MM.1S (cell line): Measurements from ENCODE around the gene MTHFD1L.
"Not testable (repeated sequence)": the region's sequence is repeated elsewhere in the genome, so short reads cannot be mapped to it uniquely, and the experiment has no call there.

Experiments used
- DNase-seq: peaks from one replicate; pipeline ENCODE4 v3.0.0-alpha.2; 2015
- H2AFZ ChIP-seq: fragments of 300-600 bp; sonication (generic); 2 replicates; pipeline ENCODE4 v1.6.0; 2016; ENCODE audit warnings: antibody characterized with exemption, low read length
- H3F3A ChIP-seq: fragments of 300-600 bp; sonication (generic); 2 replicates; pipeline ENCODE4 v1.6.1; 2016; ENCODE audit warnings: mild to moderate bottlenecking, antibody characterized with exemption, low read length, moderate library complexity, mixed read lengths; ENCODE audit not compliant: insufficient read depth
- H3K27ac ChIP-seq: fragments of 300-600 bp; sonication (generic); 2 replicates; pipeline ENCODE4 v1.5.1; 2016; ENCODE audit warnings: mild to moderate bottlenecking, low read length
- H3K27me3 ChIP-seq: fragments of 300-600 bp; sonication (generic); replicated peaks from 2 replicates; pipeline ENCODE4 v1.6.0; 2016; ENCODE audit warnings: low read length; ENCODE audit not compliant: insufficient read depth
- H3K36me3 ChIP-seq: fragments of 300-600 bp; sonication (generic); replicated peaks from 2 replicates; pipeline ENCODE4 v1.6.1; 2016; ENCODE audit warnings: mild to moderate bottlenecking, low read length, mixed read lengths; ENCODE audit not compliant: insufficient read depth
- H3K4me1 ChIP-seq: fragments of 300-600 bp; sonication (generic); 2 replicates; pipeline ENCODE4 v1.6.1; 2016; ENCODE audit warnings: low read length, mixed read lengths
- H3K4me2 ChIP-seq: fragments of 300-600 bp; sonication (generic); 2 replicates; pipeline ENCODE4 v1.6.0; 2016; ENCODE audit warnings: low read depth, low read length
- H3K4me3 ChIP-seq: fragments of 300-600 bp; sonication (generic); 2 replicates; pipeline ENCODE4 v1.5.1; 2016; ENCODE audit warnings: low read length, mixed read lengths
- H3K79me2 ChIP-seq: fragments of 300-600 bp; sonication (generic); 2 replicates; pipeline ENCODE4 v1.6.1; 2016; ENCODE audit warnings: mixed run types, low read length, mixed read lengths
- H3K9ac ChIP-seq: fragments of 300-600 bp; sonication (generic); 2 replicates; pipeline ENCODE4 v1.6.1; 2016; ENCODE audit warnings: low read length, mixed read lengths
- H3K9me2 ChIP-seq: fragments of 300-600 bp; sonication (generic); replicated peaks from 2 replicates; pipeline ENCODE4 v1.6.1; 2016; ENCODE audit warnings: mild to moderate bottlenecking, low read length, mixed read lengths; ENCODE audit not compliant: insufficient read depth
- H3K9me3 ChIP-seq: fragments of 300-600 bp; sonication (generic); replicated peaks from 2 replicates; pipeline ENCODE4 v1.6.1; 2016; ENCODE audit warnings: mild to moderate bottlenecking, low read length, mixed read lengths; ENCODE audit not compliant: insufficient read depth
- H4K20me1 ChIP-seq: fragments of 300-600 bp; sonication (generic); 2 replicates; pipeline ENCODE4 v1.6.1; 2016; ENCODE audit warnings: mild to moderate bottlenecking, low read length, moderate library complexity, mixed read lengths; ENCODE audit not compliant: insufficient read depth
- EZH2 ChIP-seq: fragments of 300-600 bp; sonication (generic); optimal IDR thresholded peaks from 2 replicates; pipeline ENCODE3; 2017; ENCODE audit warnings: low read depth, mild to moderate bottlenecking, antibody characterized with exemption, low read length, mixed read lengths
- EZH2phosphoT487 ChIP-seq: fragments of 300-600 bp; sonication (generic); IDR thresholded peaks from 2 replicates; pipeline ENCODE4 v1.6.1; 2018; ENCODE audit warnings: antibody characterized with exemption, low read length
- TF ChIP-seq, protein P1 (sequence below): fragments of 300-600 bp; sonication (generic); IDR thresholded peaks from 2 replicates; pipeline ENCODE4 v1.5.1; 2016; ENCODE audit warnings: antibody characterized with exemption, low read length, mixed read lengths

Gene MTHFD1L

GRCh38 chr6:151113641-151114040 is 248.1 kb downstream of the MTHFD1L start:
- TF ChIP-seq EZH2, result no peak

GRCh38 chr6:151118461-151119123 is 253.1 kb downstream of the MTHFD1L start:
- no peaks in the 10 kb centered on the region for H3K27me3 ChIP-seq
- no peaks in the 10 kb centered on the region for H3K79me2 ChIP-seq
- H3K27ac ChIP-seq, result no peak overlapping the region
- H3K4me3 ChIP-seq, result no peak overlapping the region
- H3K9ac ChIP-seq, result no peak overlapping the region
- H3K36me3 ChIP-seq, result no peaks in the 10 kb centered on the region
- H3K4me2 ChIP-seq, result no peak overlapping the region
- H3F3A ChIP-seq, result no peaks in the 10 kb centered on the region
- no peak for TF ChIP-seq EZH2phosphoT487
- TF ChIP-seq, protein P1, sequence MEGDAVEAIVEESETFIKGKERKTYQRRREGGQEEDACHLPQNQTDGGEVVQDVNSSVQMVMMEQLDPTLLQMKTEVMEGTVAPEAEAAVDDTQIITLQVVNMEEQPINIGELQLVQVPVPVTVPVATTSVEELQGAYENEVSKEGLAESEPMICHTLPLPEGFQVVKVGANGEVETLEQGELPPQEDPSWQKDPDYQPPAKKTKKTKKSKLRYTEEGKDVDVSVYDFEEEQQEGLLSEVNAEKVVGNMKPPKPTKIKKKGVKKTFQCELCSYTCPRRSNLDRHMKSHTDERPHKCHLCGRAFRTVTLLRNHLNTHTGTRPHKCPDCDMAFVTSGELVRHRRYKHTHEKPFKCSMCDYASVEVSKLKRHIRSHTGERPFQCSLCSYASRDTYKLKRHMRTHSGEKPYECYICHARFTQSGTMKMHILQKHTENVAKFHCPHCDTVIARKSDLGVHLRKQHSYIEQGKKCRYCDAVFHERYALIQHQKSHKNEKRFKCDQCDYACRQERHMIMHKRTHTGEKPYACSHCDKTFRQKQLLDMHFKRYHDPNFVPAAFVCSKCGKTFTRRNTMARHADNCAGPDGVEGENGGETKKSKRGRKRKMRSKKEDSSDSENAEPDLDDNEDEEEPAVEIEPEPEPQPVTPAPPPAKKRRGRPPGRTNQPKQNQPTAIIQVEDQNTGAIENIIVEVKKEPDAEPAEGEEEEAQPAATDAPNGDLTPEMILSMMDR, result no peak
- no peak for TF ChIP-seq EZH2
- no peak overlapping the region for H2AFZ ChIP-seq
- H4K20me1 ChIP-seq, result no peaks in the 10 kb centered on the region
- no peak for DNase-seq
- H3K4me1 ChIP-seq, result no peaks in the 10 kb centered on the region
- no peaks in the 10 kb centered on the region for H3K9me3 ChIP-seq
- no peaks in the 10 kb centered on the region for H3K9me2 ChIP-seq

More at GRCh38 chr6:151113641-151114040, 248.1 kb downstream of the MTHFD1L start:
- no peaks in the 10 kb centered on the region for H4K20me1 ChIP-seq
- H3K9me2 ChIP-seq, result no peaks in the 10 kb centered on the region
- H3K36me3 ChIP-seq, result no peaks in the 10 kb centered on the region
- H3K9ac ChIP-seq, result no peak overlapping the region
- H3K79me2 ChIP-seq, result no peaks in the 10 kb centered on the region
- H3K27ac ChIP-seq, result no peak overlapping the region
- H3K4me2 ChIP-seq, result no peak overlapping the region
- no peak overlapping the region for H3K4me3 ChIP-seq
- H3K27me3 ChIP-seq, result no peaks in the 10 kb centered on the region
- no peaks in the 10 kb centered on the region for H3K9me3 ChIP-seq
- no peak for DNase-seq
- H3F3A ChIP-seq, result no peaks in the 10 kb centered on the region
- H3K4me1 ChIP-seq, result no peaks in the 10 kb centered on the region
- no peak overlapping the region for H2AFZ ChIP-seq

- Histone ChIP-seq H3F3A (no peaks in the 10 kb centered on the region), H3K9ac (no peak overlapping the region), H2AFZ (no peak overlapping the region), H3K4me1 (no peaks in the 10 kb centered on the region), H3K27ac (no peak overlapping the region), H3K4me2 (no peak overlapping the region), H3K4me3 (no peak overlapping the region), H3K9me3 (no peaks in the 10 kb centered on the region), H3K27me3 (no peaks in the 10 kb centered on the region), H3K36me3 (no peaks in the 10 kb centered on the region), H4K20me1 (no peaks in the 10 kb centered on the region), H3K9me2 (no peaks in the 10 kb centered on the region), H3K79me2 (no peaks in the 10 kb centered on the region)
- DNase-seq, result no peak
- TF ChIP-seq EZH2phosphoT487, result no peak
- TF ChIP-seq, protein P1, result no peak
- no peak for TF ChIP-seq EZH2
Measured at GRCh38 chr6:151119823-151120524, 254.5 kb downstream of the MTHFD1L start.

DNA sequence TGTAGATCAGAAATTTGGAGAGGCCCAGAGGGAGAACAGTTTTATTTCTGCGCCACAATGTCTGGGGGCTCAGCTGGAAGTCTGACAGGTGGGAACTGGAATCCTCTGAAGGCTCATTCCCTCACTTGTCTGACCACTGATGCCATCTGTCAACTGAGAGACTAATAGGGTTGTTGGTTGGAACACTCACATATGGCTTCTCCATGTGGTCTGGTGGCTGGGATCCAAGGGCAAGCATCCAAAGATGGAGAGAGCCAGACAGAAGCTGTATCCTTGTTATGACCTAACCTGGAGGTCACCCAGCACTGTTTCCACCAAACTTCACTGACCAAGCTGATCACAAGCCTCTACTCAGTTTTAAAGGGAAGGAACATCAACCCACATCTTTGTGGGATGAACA is 256.4 kb downstream of the MTHFD1L start:
- H4K20me1 ChIP-seq, result no peaks in the 10 kb centered on the region
- no peaks in the 10 kb centered on the region for H3F3A ChIP-seq
- H3K27ac ChIP-seq, result no peak overlapping the region
- H3K9me2 ChIP-seq, result no peaks in the 10 kb centered on the region
- H3K4me2 ChIP-seq, result no peak overlapping the region
- no peaks in the 10 kb centered on the region for H3K79me2 ChIP-seq
- H3K4me3 ChIP-seq, result no peak overlapping the region
- DNase-seq, result no peak
- TF ChIP-seq EZH2phosphoT487 (no peak), EZH2 (no peak)
- TF ChIP-seq, protein P1, result no peak
- H3K4me1 ChIP-seq, result no peaks in the 10 kb centered on the region
- no peak overlapping the region for H3K9ac ChIP-seq
- no peaks in the 10 kb centered on the region for H3K36me3 ChIP-seq
- no peaks in the 10 kb centered on the region for H3K27me3 ChIP-seq
- no peak overlapping the region for H2AFZ ChIP-seq
- no peaks in the 10 kb centered on the region for H3K9me3 ChIP-seq

DNA sequence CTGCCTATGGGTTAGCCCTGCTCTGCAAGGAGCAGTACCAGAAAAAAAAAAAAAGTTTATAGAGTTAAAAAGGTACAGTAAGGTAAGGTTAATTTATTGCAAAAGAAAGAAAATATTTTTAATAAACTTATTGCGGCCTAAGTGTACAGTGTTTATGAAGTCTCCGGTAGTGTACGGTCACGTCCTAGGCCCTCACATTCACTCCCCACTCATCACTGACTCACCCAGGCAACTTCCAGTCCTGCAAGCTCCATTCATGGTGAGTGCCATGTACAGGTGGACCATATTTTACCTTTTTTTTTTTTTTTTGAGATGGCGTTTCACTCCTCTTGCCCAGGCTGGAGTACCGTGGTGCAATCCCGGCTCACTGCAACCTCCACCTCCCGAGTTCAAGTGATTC is 258.1 kb downstream of the MTHFD1L start:
- H3K79me2 ChIP-seq, H3K27me3 ChIP-seq, H3K36me3 ChIP-seq, H3K9ac ChIP-seq, H4K20me1 ChIP-seq, DNase-seq, H3K9me2 ChIP-seq, H3K27ac ChIP-seq, H3K4me3 ChIP-seq, H3F3A ChIP-seq, H3K4me1 ChIP-seq, H2AFZ ChIP-seq, H3K9me3 ChIP-seq, H3K4me2 ChIP-seq: not testable (repeated sequence)
